Lower leg skin (tissue), 4 donors: Measurements from ENCODE around the gene DGCR6. TPM values are rescaled to one million over a fixed set of nuclear protein-coding genes. Genes with fewer than 3 reads are reported as not detected.
"Not testable (repeated sequence)": the region's sequence is repeated elsewhere in the genome, so short reads cannot be mapped to it uniquely, and the experiment has no call there.

Experiments
- DNase-seq, 2 donors: peaks; one replicate each; pipeline ENCODE4 v3.0.0-alpha.2; 2019; ENCODE audit warnings: low spot score in 2 of 2
- H3K4me3 ChIP-seq: fragments of 200-600 bp; sonication (generic); 2 replicates; pipeline ENCODE4 v1.5.1; 2017; ENCODE audit warnings: mild to moderate bottlenecking, low read depth; ENCODE audit not compliant: poor library complexity, severe bottlenecking
- WGBS, 2 donors: methylation state at CpG; one replicate each; pipeline ENCODE4 v1.1.5; 2018; 5-methylcytosine and 5-hydroxymethylcytosine counted together
- intact Hi-C: fragments of 100-400 bp; cut with DNase I; formaldehyde crosslinking; loops from one replicate; pipeline ENCODE4 v1.15.0; 2023; ENCODE audit warnings: low total_unique reads
- total RNA-seq, 4 donors: library from RNA; depleted of rRNA; stranded (reverse); fragments of >200 nt; gene quantifications; one replicate each; pipeline ENCODE4 v1.1.0, GENCODE V29; 2016

DGCR6 gene
- total RNA-seq, 4 donors from 2014 or later, result 2.4 to 7.4 (median 5.5) TPM

DNA sequence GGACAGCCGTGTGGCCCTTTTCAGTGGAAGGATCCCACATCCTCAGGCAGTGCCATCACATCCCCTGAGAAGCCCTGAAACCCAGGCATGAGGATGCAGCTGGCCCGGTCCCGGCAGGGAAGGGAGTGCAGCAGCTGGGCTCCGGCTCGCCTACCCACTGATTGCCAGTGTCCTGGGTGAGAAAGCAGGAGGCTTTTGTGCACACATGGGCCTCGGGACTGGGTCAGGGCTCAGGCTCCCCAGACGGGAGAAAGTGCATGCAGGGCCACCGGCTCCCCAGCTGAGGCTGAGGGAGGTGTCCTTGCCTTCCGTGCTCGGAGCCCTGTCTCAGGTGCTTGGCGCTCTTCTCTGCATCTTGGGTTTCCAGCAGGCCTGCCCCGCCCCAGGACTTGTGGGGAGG lies 53.6 kb downstream of the DGCR6 start:
- intact Hi-C loops, result loop anchor here (5.0 kb wide), 1 partner anchor 673 kb away; no protein-coding TSS in a partner anchor
- 70% methylated on average over 2 of the region's 12 CpGs; no CpG with 5 or more reads in 1 of the 2 donors for WGBS, 2 donors
- not testable (repeated sequence) for H3K4me3 ChIP-seq, DNase-seq

DNA sequence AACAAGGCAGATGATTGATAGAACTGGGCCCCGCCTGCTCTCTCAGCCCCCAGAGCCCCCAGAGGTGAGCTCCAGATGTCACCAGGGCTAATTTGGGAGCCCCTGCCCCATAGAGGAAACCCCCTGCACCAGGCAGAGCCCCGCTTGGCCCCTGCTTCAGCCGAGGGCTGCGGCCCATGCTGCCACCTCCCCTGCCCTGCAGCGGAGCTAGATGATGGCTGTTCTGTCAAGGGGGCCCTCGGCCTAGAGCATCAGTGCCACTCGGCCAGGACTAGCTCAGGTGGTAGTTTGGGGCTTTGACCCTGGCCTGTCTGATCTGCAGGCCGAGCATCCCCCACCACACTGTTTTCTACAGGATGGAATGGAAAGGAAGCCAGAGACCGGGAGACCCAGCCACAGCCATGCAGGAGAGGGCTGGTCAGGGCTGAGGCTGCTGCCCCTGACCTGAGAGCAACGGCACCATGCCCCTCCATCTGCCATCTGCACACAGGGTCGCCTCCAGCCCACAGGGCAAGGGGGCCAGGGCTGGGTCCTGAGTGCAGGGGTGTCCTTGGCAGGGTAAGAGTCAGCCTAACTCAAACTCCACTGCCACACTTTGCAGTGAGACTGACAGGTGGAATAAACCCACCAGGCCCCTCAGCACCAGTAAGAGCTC lies 54.2 kb downstream of the DGCR6 start:
- DNase-seq, H3K4me3 ChIP-seq, intact Hi-C loops: not testable (repeated sequence)
- WGBS, 2 donors, result 78% methylated on average over 8 of the region's 11 CpGs; no CpG with 5 or more reads in 1 of the 2 donors

DNA sequence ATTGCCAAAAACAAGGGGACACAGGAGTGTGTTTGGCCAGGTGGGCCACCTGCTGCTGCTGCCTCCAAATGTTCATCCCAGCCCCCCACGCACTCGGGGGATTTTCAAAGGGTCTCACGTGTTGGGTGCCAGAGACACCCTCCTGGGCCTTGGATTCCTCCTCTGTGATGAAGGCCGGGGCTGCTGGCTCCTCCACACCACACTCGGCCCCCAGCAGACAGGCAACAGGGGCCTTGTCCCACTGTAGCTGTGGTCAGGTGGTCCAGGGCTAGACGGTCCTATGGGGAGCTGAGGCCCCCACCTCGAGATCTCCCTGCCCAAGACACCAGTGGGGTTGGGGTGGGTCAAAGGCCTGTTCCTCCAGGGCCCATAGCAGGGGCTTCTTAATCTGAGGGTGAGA lies 55.1 kb downstream of the DGCR6 start:
- intact Hi-C loops, DNase-seq, H3K4me3 ChIP-seq: not testable (repeated sequence)
- 78 to 90% methylated on average over 3 to 5 of the region's 7 CpGs for WGBS, 2 donors

Other genes with a start within 250 kb of the DGCR6 start
- 100 to 1,000 TPM in 1 of 4 donors, 10 to 100 TPM in 3; 22.6 to 109 (median 37.2) TPM for gene PRODH, start 30.0 kb downstream of the DGCR6 start, total RNA-seq
- gene DGCR2, start 216.1 kb downstream of the DGCR6 start, total RNA-seq, result 100 to 1,000 TPM in 3 of 4 donors, 10 to 100 TPM in 1; 88.7 to 142 (median 141) TPM
- not detected for gene TSSK2, start 225.0 kb downstream of the DGCR6 start, total RNA-seq
- gene ESS2, start 238.3 kb downstream of the DGCR6 start, total RNA-seq, result 10 to 100 TPM; 23.1 to 36.0 (median 25.9) TPM
- gene GSC2, start 244.0 kb downstream of the DGCR6 start, total RNA-seq, result 1 to 10 TPM in 1 of 4 donors, under 1 TPM in 1, not detected in 2; 0.42 to 2.6 TPM